Stimulated activated naive CD8-positive, alpha-beta T cell treated with anti-CD3 and anti-CD28 coated beads, Interleukin-15, amount 100 ng/mL, for 72 hours (primary cell): ENCODE data around the gene PRSS36.
"Not testable (repeated sequence)": the region's sequence is repeated elsewhere in the genome, so short reads cannot be mapped to it uniquely, and the experiment has no call there.

Experiments used
- ATAC-seq: fragments of 150-1000 bp; cut with Tn5 transposase; 2 replicates; pipeline ENCODE4 v1.10.0; 2021; ENCODE audit warnings: mild to moderate bottlenecking, moderate library complexity
- DNase-seq, 2 donors: peaks; one replicate each; pipeline ENCODE4 v3.0.0; 2021 to 2022
- H3K27ac Mint-ChIP-seq, 2 donors: one replicate each; pipeline ENCODE4 v1.8.0; 2022; ENCODE audit warnings: mild to moderate bottlenecking in 2 of 2, mixed read lengths in 2 of 2, moderate library complexity in 2 of 2
- H3K27me3 Mint-ChIP-seq: one replicate; pipeline ENCODE4 v1.8.0; 2022; ENCODE audit warnings: mixed read lengths
- H3K4me1 Mint-ChIP-seq: one replicate; pipeline ENCODE4 v1.8.0; 2022; ENCODE audit warnings: mild to moderate bottlenecking, mixed read lengths
- H3K4me3 Mint-ChIP-seq, 2 donors: one replicate each; pipeline ENCODE4 v1.8.0; 2022; ENCODE audit warnings: mild to moderate bottlenecking in 2 of 2, mixed read lengths in 2 of 2, moderate library complexity in 1 of 2
- H3K9me3 Mint-ChIP-seq, 2 donors: one replicate each; pipeline ENCODE4 v1.8.0; 2022; ENCODE audit warnings: mixed read lengths in 2 of 2

Gene PRSS36

DNA sequence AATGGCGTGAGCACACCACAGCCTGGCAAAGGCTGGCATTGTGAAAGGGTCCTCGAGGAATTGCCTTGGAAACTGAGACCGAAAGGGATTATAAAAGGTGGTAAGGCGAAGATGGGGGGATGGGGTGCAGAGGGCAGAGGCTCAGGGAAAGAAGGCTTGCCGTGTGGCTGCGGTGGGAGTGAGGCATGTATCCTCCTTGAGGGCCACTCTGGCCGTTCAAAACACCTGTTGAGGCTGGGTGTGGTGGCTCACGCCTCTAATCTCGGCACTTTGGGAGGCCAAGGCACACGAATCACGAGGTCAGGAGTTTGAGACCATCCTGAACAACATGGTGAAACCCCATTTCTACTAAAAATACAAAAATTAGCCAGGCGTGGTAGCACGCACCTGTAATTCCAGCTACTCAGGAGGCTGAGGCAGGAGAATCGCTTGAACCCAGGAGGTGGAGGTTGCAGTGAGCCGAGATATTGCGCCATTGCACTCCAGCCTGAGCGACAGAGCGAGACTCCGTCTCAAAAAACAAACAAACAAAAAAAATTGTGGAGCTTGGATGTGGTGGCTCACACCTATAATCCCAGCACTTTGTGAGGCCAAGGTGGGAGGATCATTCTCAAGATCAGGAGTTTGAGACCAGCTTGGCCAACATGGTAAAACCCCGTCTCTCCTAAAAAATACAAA is 12.9 kb downstream of the PRSS36 start:
- H3K9me3 Mint-ChIP-seq, H3K4me3 Mint-ChIP-seq, DNase-seq, H3K27me3 Mint-ChIP-seq, ATAC-seq: not testable (repeated sequence)
- Mint-ChIP-seq H3K27ac (peak overlapping the region in 1 of 2 donors; percentile 38), H3K4me1 (peaks cover 12% of the 10 kb centered on the region)

DNA sequence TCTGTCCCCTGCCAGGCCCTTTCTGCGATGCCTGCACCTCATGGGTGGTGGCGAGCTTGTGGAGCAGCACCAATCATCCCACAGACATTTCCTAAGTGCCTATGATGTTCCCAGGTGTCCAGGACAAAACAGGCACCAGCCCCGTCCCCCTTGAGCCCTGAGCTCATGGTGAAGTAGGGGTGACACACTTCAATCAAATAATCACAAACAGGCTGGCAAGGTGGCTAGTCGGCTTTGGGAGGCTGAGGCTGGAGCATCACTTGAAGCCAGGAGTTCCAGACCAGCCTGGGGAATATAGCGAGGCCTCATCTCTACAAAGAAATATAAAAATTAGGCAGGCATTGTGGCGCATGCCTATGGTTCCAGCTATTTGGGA is 13.6 kb downstream of the PRSS36 start:
- Mint-ChIP-seq H3K4me1 (peaks cover 5% of the 10 kb centered on the region), H3K9me3 (no peaks in the 10 kb centered on the region), H3K27me3 (no peaks in the 10 kb centered on the region), H3K27ac (peak overlapping the region in 1 of 2 donors; percentile 38), H3K4me3 (no peak overlapping the region)
- ATAC-seq (no peak), DNase-seq (no peak)

DNA sequence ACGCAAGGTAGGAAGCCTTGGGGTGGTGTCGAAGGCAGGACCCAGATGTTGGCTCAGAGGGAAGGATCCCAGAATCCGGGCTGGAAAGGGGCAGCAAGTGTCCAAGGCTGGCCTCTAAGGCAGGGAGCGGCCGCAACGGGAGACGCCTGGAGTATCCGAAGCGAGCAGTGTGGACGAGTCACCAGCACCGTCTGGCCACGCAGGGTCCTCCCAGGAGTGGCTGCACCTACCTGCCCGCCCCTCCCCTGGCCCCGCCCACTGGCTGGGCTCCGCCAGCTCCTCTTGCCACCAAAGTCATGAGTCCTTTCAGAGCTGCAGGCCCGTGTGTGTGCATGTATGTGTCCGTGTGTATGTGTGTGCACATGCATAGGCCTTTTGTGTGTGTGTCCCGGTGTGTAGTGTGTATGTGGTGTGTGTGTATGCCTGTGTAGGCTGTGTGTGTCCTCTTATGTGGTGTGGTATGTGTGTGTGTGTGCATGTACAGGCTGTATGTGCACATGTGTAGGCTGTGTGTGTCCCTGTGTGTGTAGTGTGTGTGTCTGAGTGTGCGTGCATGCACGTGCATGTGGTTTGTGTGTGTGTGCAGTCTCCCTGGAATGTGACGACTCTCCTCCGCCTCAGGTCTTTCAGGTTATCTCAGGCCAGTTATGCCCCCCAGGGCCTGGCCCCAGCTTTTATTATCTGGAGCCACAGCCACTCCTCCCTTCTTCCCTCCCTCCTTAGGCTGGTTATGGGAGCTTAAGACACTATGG is 14.2 kb downstream of the PRSS36 start, which contains the start of gene PRSS8:
Gene PRSS8, minus strand, starts transcription at position 193 of the 752 bp plus-strand sequence. CDS start 229 bp downstream, outside the sequence.
- H3K4me3 Mint-ChIP-seq = no peak within 1 kb of the TSS
- ATAC-seq (no peak), DNase-seq (no peak)
- peaks cover 1% of the 10 kb centered on the region for H3K4me1 Mint-ChIP-seq
- H3K9me3 Mint-ChIP-seq = no peaks in the 10 kb centered on the region
- no peaks in the 10 kb centered on the region for H3K27me3 Mint-ChIP-seq
- peak within 1 kb of the TSS in 1 of 2 donors; percentile 38 for H3K27ac Mint-ChIP-seq

DNA sequence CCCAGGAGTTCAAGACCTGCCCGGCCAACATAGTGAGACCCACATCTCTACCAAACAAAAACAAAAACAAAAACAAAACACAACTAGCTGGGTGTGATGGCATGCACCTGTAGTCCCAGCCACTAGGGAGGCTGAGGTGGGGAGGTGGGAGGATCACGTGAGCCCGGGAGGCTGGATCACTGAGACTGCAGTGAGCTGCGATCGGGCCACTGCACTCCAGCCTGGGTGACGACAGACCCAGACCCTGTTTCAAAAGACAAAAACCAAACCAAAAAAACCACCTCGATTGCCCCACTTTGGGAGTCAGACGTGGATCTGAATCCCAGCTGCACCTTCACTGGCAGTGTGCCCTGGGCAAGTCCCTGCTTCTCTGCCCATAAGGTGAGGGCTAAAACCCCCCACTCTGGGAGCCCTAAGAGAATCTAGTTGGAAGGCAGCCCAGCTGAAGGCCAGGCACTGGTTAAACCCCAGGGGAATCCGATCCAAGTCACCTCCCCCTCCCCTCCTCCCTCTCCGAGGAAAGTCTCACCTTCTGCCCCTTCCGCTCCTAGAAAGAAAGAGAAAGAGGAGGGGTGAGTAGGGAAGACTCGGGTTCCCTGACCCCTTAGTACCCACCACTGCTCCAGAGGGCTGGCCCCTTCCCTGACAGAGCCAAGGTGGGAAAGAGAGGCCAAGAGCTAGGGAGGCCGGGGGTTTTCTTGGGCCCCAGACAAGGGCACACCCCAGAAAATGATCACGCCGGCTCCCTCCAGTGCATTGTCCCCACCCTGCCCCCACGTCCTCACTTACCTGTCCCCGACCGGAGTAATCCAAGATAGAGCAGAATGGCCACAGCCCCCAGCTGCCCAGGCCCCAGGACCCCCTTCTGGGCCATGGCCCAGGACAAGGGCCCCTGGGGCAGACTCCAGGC is 15.0 kb downstream of the PRSS36 start:
- ATAC-seq (peak; percentile 16), DNase-seq (no peak)
- Mint-ChIP-seq H3K4me3 (no peak overlapping the region), H3K4me1 (no peaks in the 10 kb centered on the region), H3K27me3 (no peaks in the 10 kb centered on the region), H3K9me3 (no peaks in the 10 kb centered on the region), H3K27ac (no peak overlapping the region)

DNA sequence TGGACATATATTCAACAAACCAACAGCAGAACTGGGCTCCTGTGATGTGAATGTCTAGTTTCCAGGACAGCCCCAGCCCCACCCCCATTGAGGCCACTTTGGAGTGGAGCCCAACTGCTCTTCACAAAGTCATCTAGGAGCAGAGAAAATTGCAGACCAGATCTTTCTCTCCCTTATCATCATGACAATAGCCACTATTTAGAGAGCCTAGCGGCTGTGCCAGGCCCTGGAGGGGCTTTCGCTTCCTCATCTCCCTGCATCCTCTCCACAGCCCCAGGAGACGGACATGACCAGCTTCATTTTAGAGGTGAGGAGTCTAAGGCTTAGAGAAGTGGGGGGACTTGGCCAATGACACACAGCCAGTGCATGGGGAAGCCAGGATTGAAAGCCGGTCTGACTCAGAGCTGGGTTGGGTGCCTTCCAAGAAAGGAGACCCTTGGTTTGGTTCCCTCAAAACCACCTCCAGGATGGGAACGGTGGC is 15.7 kb downstream of the PRSS36 start:
- H3K9me3 Mint-ChIP-seq = no peaks in the 10 kb centered on the region
- H3K27me3 Mint-ChIP-seq = no peaks in the 10 kb centered on the region
- H3K27ac Mint-ChIP-seq = no peak overlapping the region
- no peaks in the 10 kb centered on the region for H3K4me1 Mint-ChIP-seq
- DNase-seq (no peak), ATAC-seq (no peak)
- H3K4me3 Mint-ChIP-seq = no peak overlapping the region

DNA sequence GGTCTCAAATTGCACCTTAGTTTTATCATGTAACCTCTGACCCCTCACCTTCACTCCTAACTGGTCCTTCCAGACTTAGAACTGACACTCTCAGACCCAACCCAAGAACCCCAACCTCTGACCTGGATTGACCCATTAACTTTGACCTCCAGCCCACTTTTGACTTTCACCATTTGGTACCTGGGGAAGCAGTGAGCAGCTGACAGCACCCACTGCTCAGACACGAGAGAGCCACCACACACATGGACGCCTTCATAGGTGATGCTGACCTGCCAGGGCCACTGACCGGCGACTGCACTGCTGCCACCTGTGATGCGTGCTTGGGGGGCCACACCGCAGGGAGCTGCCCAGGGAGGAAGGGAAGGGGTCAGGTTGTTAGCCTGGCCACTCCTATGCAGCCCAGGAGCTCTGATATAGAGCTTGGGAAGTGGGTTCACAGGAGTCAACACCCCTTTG is 16.8 kb downstream of the PRSS36 start:
- H3K4me1 Mint-ChIP-seq = peaks cover 6% of the 10 kb centered on the region
- H3K4me3 Mint-ChIP-seq = no peak overlapping the region
- H3K27ac Mint-ChIP-seq = peak overlapping the region in 1 of 2 donors; percentile 36
- no peak for DNase-seq
- H3K9me3 Mint-ChIP-seq = no peaks in the 10 kb centered on the region
- no peak for ATAC-seq
- H3K27me3 Mint-ChIP-seq = no peaks in the 10 kb centered on the region

DNA sequence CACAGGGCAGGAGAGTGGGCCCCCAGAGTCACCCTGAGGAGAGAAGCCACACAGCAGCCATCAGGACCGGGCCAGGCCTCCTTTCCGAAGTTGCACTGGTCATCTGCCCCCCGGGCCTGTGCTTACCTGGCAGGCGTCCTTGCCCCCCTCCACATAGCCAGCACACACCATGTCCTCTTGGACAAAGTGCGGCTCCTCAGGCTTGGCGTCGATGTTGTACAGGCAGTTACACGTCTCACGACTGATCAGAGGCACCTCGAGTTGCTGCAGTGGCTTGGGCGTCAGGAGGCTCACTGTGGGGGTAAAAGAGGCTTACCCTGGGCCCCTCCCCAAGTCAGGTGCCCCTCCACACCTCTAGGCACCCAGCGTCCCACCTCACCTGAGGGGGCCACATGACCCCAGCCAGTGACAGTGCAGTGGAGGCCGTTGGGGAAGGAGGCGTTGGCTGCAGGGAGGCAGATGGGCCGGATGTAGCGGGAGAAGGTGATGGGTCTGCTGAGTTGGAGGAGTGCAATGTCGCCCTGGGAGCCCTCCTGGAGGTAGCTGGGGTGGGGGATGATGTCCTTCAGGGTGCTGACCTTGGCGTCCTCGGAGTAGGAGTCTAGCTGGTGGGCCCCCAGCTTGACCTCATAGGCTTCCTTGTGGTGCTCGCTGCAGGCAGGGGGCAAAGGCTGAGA is 17.4 kb downstream of the PRSS36 start:
- H3K27ac Mint-ChIP-seq = peak overlapping the region in 1 of 2 donors; percentile 78

DNA sequence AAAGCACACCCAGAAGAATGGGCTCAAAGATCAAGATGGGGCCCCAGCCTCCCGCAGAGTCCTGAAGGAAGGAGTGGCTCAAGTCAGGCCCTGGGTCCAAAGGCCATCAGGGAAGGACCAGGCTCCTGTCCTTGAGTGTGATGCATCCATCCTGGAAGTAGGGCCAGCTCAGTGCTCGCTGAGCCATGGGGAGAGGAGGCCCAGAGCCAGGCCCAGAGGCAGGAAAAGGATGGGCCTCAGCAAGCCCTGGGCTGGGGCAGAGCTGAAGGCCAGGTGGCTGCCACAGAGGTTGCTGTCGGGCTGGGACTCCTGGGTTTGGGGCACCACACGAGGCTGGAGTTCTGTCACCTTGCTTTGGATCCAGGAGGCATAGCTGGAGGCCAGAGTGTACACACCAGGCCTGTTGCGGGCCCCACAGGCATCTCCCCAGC is 18.0 kb downstream of the PRSS36 start:
- Mint-ChIP-seq H3K9me3 (no peaks in the 10 kb centered on the region), H3K27me3 (no peaks in the 10 kb centered on the region), H3K4me1 (peaks cover 6% of the 10 kb centered on the region), H3K27ac (peak overlapping the region in 1 of 2 donors; percentile 74), H3K4me3 (no peak overlapping the region)
- DNase-seq (no peak), ATAC-seq (no peak)

More for the DNA sequence above, 17.4 kb downstream of the PRSS36 start:
- DNase-seq (no peak), ATAC-seq (no peak)
- Mint-ChIP-seq H3K4me1 (peaks cover 6% of the 10 kb centered on the region), H3K27me3 (no peaks in the 10 kb centered on the region), H3K9me3 (no peaks in the 10 kb centered on the region), H3K4me3 (no peak overlapping the region)

DNA sequence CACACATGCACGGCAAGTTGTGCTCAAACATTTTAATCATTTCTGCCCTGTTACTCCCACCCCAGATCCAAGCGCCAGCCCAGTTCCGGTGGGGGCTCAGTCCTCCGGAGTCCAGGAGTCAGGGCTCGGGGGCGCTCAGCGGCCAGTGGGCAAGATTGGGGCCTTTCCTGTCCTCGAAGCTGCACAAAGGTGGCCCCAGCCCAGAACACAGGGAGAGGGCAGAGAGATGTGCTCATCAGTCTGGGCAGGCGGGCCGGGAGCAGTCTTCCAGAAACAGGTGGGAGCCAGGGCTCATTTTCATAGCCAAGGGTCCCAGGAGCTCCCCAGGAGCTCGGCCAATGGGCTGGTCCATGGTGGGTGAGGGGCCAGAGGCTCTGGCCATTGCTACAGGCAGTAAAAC is 18.4 kb downstream of the PRSS36 start:
- no peak for DNase-seq
- Mint-ChIP-seq H3K27ac (no peak overlapping the region), H3K4me3 (no peak overlapping the region), H3K9me3 (no peaks in the 10 kb centered on the region), H3K27me3 (no peaks in the 10 kb centered on the region), H3K4me1 (peaks cover 6% of the 10 kb centered on the region)
- ATAC-seq = no peak

DNA sequence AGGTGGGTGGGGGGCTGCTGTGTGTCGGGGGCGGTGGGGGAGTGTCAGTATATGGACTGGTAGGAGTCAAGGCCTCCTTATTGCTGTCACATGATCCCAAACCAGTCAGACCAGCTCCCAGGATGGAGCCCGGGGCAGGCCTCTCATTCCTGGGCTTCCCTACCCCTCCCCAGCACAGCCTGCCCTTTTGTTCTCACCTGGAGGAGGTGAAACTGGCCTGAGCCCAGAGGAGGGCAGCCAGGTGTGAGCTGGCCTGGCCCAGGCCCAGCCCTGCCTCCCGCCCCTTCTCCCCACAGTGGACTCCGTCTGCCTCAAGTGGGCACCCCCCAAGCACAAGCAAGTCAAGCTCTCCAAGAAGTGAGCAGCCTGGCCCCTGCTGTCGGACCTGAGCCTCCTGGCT is 19.0 kb downstream of the PRSS36 start:
- Mint-ChIP-seq H3K27me3 (no peaks in the 10 kb centered on the region), H3K9me3 (no peaks in the 10 kb centered on the region), H3K4me1 (peaks cover 6% of the 10 kb centered on the region), H3K4me3 (no peak overlapping the region), H3K27ac (peak overlapping the region in 1 of 2 donors; percentile 59)
- DNase-seq (no peak), ATAC-seq (no peak)

DNA sequence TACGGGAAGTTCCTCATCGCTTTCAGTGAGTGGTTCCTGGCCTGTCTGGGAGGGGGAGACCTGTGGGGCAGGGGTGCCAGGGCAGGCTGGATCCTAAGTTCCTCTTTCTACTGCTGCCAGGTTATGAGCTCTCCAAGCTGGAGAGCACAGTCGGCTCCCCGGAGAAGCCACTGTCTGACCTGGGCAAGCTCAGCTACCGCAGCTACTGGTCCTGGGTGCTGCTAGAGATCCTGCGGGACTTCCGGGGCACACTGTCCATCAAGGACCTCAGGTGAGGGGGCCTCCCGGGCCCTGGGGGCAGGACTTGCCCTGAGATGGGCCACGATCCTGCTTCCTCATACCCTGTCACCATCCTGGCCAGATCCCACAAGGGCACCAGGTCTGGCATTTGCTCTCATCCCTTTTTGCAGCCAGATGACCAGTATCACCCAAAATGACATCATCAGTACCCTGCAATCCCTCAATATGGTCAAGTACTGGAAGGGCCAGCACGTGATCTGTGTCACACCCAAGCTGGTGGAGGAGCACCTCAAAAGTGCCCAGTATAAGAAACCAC is 19.5 kb downstream of the PRSS36 start:
- Mint-ChIP-seq H3K4me1 (peaks cover 6% of the 10 kb centered on the region), H3K9me3 (no peaks in the 10 kb centered on the region), H3K4me3 (no peak overlapping the region), H3K27ac (no peak overlapping the region), H3K27me3 (no peaks in the 10 kb centered on the region)
- no peak for ATAC-seq
- no peak for DNase-seq

DNA sequence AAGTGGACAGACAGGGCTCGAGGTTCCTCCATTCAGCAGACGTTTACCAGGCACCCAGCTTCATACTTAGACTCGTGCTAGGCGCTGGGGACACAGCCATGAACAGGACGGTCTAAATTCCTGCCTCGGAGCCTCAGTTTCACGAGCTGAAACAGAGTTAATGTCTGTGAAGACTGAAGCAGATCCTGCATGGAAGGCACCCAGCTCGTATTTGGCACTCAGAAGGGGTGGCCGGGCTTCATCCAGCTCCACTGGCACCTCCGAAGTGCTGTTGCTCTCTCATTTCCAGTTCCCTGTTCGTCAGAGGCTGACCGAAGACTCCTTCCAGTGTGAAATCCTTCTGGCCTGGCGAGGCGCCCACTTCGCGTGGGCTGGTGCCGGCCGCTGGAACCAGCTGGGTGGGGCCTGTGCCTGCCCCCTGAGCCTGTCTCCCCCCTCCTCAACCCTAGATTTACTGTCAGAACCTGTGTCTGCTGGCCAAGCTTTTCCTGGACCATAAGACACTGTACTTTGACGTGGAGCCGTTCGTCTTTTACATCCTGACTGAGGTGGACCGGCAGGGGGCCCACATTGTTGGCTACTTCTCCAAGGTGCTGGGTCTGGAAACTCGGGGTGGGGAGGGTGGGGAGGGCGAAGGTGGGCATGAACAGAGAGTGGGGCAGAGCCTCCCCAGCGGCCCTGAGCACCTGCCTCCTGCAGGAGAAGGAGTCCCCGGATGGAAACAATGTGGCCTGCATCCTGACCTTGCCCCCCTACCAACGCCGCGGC is 20.1 kb downstream of the PRSS36 start:
- Mint-ChIP-seq H3K4me3 (no peak overlapping the region), H3K9me3 (no peaks in the 10 kb centered on the region), H3K4me1 (peaks cover 6% of the 10 kb centered on the region), H3K27ac (no peak overlapping the region), H3K27me3 (no peaks in the 10 kb centered on the region)
- ATAC-seq (no peak), DNase-seq (no peak)

DNA sequence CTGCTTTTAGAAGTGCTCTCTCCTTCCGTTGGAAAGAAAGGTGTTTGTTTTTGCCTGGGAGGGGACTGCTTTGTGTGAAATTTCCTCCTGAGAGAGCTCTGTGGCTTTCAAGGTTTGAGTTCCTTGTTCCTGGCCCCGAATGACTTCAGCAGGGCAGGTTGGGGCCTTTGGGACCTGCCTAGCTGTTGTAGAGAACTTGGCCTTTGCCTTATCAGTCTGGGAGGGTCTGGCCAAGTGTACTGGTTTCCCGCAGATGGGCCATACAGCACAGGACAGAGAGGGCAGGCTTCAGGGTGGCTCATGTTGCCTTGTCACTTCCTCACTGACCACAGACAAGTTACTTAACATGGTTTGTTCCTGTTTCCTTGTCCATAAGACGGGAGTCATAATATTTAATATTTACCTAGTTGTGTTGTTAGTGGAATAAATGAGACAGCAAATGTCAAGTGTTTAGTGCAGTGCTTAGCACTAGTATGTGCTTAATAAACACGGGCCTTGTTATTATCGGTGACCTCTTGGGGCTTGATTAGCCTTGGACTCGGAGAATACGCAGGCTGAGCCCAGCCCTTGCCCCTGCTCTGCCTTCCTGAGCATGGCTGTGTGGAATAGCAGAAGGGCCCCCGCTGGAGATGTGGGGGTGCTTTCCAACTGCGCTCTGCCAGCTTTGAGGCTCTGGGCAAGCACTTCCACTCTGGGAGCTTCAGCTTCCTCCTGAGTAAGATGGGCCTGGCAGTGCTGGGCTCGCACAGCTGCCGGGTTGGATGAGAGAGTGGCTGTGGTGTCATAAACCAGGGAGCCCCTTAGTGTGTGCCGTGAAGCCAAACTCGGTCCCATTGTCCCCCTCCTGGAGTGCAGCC is 20.9 kb downstream of the PRSS36 start:
- Mint-ChIP-seq H3K4me1 (peaks cover 6% of the 10 kb centered on the region), H3K27me3 (no peaks in the 10 kb centered on the region), H3K9me3 (no peaks in the 10 kb centered on the region), H3K27ac (peak overlapping the region; percentile 6 to 27), H3K4me3 (no peak overlapping the region)
- DNase-seq = no peak
- no peak for ATAC-seq
